SU-DHL-6 (cell line): ENCODE results near the gene TRIM38.

Source experiments
- H2AFZ ChIP-seq: fragments of 200-600 bp; sonication (generic); 2 replicates; pipeline ENCODE4 v1.6.1; 2014; ENCODE audit warnings: low read depth, mild to moderate bottlenecking, moderate library complexity, mixed read lengths, antibody characterized with exemption, low read length; ENCODE audit not compliant: severe bottlenecking
- H3F3A ChIP-seq: fragments of 200-600 bp; shearing (Covaris generic); 2 replicates; pipeline ENCODE4 v1.6.0; 2016; ENCODE audit warnings: antibody characterized with exemption, mild to moderate bottlenecking; ENCODE audit not compliant: insufficient read depth
- H3K27ac ChIP-seq: fragments of 200-600 bp; sonication (generic); 2 replicates; pipeline ENCODE4 v1.5.1; 2016; ENCODE audit warnings: low read depth, mild to moderate bottlenecking, low read length, moderate library complexity, mixed read lengths
- H3K27me3 ChIP-seq: fragments of 200-600 bp; sonication (generic), shearing (Covaris generic); 2 replicates; pipeline ENCODE4 v1.6.0; 2014; ENCODE audit warnings: mild to moderate bottlenecking, low read length
- H3K36me3 ChIP-seq: fragments of 200-600 bp; sonication (generic); 2 replicates; pipeline ENCODE4 v1.6.1; 2014; ENCODE audit warnings: mild to moderate bottlenecking, low read length, mixed read lengths
- H3K4me2 ChIP-seq: fragments of 300-600, 200-600 bp; shearing (Covaris generic), sonication (generic); 2 replicates; pipeline ENCODE4 v1.6.0; 2014; ENCODE audit warnings: low read length, low read depth, mild to moderate bottlenecking; ENCODE audit not compliant: poor library complexity, severe bottlenecking
- H3K4me3 ChIP-seq: fragments of 200-600 bp; sonication (generic); 2 replicates; pipeline ENCODE4 v1.5.1; 2014; ENCODE audit warnings: antibody characterized with exemption, low read length, mild to moderate bottlenecking, mixed read lengths; ENCODE audit not compliant: insufficient read depth, poor library complexity, severe bottlenecking
- H3K79me2 ChIP-seq: fragments of 200-600 bp; sonication (generic); 2 replicates; pipeline ENCODE4 v1.6.1; 2014; ENCODE audit warnings: mild to moderate bottlenecking, low read length, moderate library complexity; ENCODE audit not compliant: insufficient read depth
- H3K9ac ChIP-seq: fragments of 200-600 bp; sonication (generic); 2 replicates; pipeline ENCODE4 v1.7.0; 2014; ENCODE audit warnings: mild to moderate bottlenecking, low read length
- H3K9me2 ChIP-seq: fragments of 200-600 bp; sonication (generic); replicated peaks from 2 replicates; pipeline ENCODE4 v1.6.1; 2014; ENCODE audit warnings: low read length; ENCODE audit not compliant: insufficient read depth
- H3K9me3 ChIP-seq: fragments of 200-600 bp; sonication (generic); 2 replicates; pipeline ENCODE4 v1.6.1; 2014; ENCODE audit warnings: low read length, mixed read lengths; ENCODE audit not compliant: insufficient read depth
- H4K20me1 ChIP-seq: fragments of 200-600 bp; sonication (generic); 2 replicates; pipeline ENCODE4 v1.6.1; 2014; ENCODE audit warnings: low read depth, mild to moderate bottlenecking, antibody characterized with exemption, low read length, moderate library complexity, mixed read lengths
- EZH2phosphoT487 ChIP-seq: fragments of 200-600 bp; sonication (generic), shearing (Covaris generic); conservative IDR thresholded peaks from 2 replicates; pipeline ENCODE4 v1.6.1; 2018; ENCODE audit warnings: mild to moderate bottlenecking, antibody characterized with exemption, low read length, moderate library complexity, mixed read lengths
- TF ChIP-seq, protein P1 (sequence below): fragments of 200-600 bp; sonication (generic); IDR thresholded peaks from one replicate; pipeline ENCODE4 v1.5.1; 2017; ENCODE audit warnings: antibody characterized with exemption, mild to moderate bottlenecking, low read length, moderate library complexity; ENCODE audit not compliant: insufficient read depth, poor library complexity, severe bottlenecking

The TRIM38 gene

DNA sequence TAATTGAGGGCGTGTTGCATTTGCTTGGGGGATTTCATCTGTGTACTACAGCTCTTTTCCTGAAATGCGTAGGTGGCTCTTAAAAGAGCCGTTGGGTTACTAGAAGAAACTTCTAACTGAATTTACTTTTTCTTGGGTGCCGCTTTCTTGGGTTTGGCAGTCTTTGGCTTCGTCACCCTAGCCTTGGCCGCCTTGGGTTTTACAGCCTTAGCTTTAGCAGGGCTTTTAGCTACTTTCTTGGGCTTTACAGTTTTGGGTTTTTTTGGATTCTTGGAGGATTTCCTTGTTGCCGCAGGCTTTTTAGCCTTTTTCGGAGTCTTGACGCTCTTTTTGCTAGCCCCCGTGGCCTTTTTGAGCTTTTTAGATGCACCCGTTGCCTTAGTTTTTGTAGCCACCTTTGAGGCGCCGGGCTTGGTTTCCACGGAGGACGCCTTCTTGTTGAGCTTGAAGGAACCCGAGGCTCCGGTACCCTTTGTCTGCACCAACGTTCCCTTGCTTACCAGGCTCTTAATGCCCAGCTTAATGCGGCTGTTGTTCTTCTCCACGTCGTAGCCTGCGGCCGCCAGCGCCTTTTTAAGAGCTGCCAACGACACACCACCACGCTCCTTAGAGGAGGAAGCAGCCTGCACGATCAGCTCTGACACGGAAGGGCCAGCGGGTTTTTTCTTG, 54.5 kb downstream of the TRIM38 start:
- Histone ChIP-seq H3K9me3 (peaks cover 6% of the 10 kb centered on the region; the same call in 1 of the 2 replicates), H3K4me2 (no peak overlapping the region), H3K4me3 (no peak overlapping the region), H3F3A (peaks cover 16% of the 10 kb centered on the region), H4K20me1 (no peaks in the 10 kb centered on the region), H3K9ac (no peak overlapping the region), H3K27ac (no peak overlapping the region), H3K79me2 (no peaks in the 10 kb centered on the region), H3K36me3 (no peaks in the 10 kb centered on the region), H3K27me3 (no peaks in the 10 kb centered on the region), H2AFZ (no peak overlapping the region), H3K9me2 (no peaks in the 10 kb centered on the region)
- TF ChIP-seq EZH2phosphoT487: no peak
- TF ChIP-seq, protein P1, sequence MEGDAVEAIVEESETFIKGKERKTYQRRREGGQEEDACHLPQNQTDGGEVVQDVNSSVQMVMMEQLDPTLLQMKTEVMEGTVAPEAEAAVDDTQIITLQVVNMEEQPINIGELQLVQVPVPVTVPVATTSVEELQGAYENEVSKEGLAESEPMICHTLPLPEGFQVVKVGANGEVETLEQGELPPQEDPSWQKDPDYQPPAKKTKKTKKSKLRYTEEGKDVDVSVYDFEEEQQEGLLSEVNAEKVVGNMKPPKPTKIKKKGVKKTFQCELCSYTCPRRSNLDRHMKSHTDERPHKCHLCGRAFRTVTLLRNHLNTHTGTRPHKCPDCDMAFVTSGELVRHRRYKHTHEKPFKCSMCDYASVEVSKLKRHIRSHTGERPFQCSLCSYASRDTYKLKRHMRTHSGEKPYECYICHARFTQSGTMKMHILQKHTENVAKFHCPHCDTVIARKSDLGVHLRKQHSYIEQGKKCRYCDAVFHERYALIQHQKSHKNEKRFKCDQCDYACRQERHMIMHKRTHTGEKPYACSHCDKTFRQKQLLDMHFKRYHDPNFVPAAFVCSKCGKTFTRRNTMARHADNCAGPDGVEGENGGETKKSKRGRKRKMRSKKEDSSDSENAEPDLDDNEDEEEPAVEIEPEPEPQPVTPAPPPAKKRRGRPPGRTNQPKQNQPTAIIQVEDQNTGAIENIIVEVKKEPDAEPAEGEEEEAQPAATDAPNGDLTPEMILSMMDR: no peak

DNA sequence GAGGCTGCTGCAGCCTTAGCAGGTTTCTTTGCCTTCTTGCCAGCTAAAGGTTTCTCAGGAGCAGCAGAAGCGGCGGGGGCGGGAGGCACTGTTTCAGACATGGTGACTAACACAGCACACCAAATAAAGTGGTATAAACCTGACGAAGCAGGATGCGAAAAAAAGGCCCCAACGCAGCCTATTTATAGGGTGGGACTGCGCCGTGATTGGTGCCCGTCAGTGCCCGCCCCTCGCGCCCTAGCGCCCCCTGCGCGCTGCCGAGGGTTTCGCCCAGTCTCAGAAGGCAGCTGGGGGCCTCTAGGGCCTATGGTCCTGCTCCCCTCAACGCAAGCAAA, 55.0 kb downstream of the TRIM38 start:
- Histone ChIP-seq H4K20me1 (no peaks in the 10 kb centered on the region), H2AFZ (no peak overlapping the region), H3K27me3 (no peaks in the 10 kb centered on the region), H3K27ac (no peak overlapping the region), H3K36me3 (no peaks in the 10 kb centered on the region), H3K4me3 (no peak overlapping the region), H3F3A (peaks cover 21% of the 10 kb centered on the region), H3K79me2 (no peaks in the 10 kb centered on the region), H3K9me2 (no peaks in the 10 kb centered on the region), H3K4me2 (no peak overlapping the region), H3K9ac (no peak overlapping the region), H3K9me3 (peaks cover 6% of the 10 kb centered on the region; the same call in 1 of the 2 replicates)
- TF ChIP-seq EZH2phosphoT487: no peak
- TF ChIP-seq, protein P1: no peak

DNA sequence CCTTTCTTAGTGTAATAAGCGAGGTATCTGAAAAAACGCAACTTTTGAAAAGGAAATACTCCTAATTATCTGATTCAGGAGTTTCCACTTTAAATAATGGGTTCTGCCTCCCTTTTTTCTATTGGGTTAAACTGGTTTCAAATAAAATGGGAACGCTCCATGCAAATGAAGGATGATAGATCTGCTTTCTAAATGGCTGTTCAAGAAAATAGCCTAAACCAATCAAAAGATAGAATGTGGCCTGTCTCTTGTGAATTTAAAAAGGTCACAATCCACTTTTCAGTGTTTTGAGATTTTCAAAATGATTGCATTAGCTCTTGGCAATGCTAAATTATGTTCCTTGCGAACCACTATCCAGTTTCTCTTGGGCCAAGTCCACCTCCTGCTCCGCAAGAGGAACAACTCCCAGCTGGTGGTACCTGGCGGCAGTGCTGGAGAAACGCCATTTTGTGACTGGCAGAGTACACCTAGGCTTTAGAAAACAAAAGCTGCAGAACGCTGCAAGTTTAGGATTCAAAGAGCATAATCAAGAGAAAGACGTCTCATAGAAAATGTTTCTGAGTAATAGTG, 56.7 kb downstream of the TRIM38 start:
- Histone ChIP-seq H2AFZ (no peak overlapping the region), H3K79me2 (no peaks in the 10 kb centered on the region), H3K27ac (no peak overlapping the region), H3K9me2 (no peaks in the 10 kb centered on the region), H3K4me3 (no peak overlapping the region), H3K4me2 (no peak overlapping the region), H3K27me3 (no peaks in the 10 kb centered on the region), H3K9ac (no peak overlapping the region), H3K9me3 (peaks cover 6% of the 10 kb centered on the region; the same call in 1 of the 2 replicates), H4K20me1 (no peaks in the 10 kb centered on the region), H3F3A (peaks cover 28% of the 10 kb centered on the region), H3K36me3 (no peaks in the 10 kb centered on the region)
- TF ChIP-seq, protein P1: no peak
- no peak for TF ChIP-seq EZH2phosphoT487
